Measurements from ENCODE around the gene FGF6.

Gene FGF6

DNA sequence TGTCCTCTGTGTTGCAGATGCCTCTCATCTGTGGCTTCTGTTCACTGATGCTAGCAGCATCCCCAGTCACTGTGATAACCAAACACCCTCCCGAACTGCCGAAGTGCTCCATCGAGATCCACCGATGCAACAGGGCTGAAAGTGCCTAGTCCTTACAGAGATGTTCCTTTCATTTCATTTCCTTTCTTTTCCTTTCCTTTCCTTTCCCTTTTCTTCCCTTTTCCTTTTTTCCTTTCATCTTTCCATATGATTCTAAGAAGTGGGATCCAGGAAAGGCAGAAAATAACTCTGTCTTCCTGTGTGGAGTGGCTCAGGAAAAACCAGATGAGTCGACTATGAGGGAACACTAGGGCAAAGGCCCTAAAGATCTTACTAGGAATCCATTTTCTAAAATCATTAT is 26.7 kb downstream of the FGF6 start:
- Histone ChIP-seq H3K4me3 (ENCODE audit: low read length) (no peak overlapping the region), H3K9me3 (replicated peaks; ENCODE audit: insufficient read depth, low read length) (no peaks in the 10 kb centered on the region), H3K36me3 (replicated peaks; ENCODE audit: insufficient read depth, low read length) (no peaks in the 10 kb centered on the region), H3K27ac (ENCODE audit: low read length) (no peak overlapping the region), H3K9ac (ENCODE audit: low read length) (no peak overlapping the region), H3K9me2 (replicated peaks; ENCODE audit: insufficient read depth, low read length) (no peaks in the 10 kb centered on the region), H2AFZ (ENCODE audit: low read length) (no peak overlapping the region), H3K27me3 (replicated peaks; ENCODE audit: insufficient read depth, low read length) (0 out of 2 replicates have a peak, but pooled peaks cover 3% of the 10 kb centered on the region), H3F3A (ENCODE audit: insufficient read depth, low read length) (no peaks in the 10 kb centered on the region), H3K4me1 (ENCODE audit: low read length) (no peaks in the 10 kb centered on the region), H3K79me2 (ENCODE audit: low read length) (no peaks in the 10 kb centered on the region), H4K20me1 (ENCODE audit: insufficient read depth, low read length) (no peaks in the 10 kb centered on the region), H3K4me2 (ENCODE audit: low read depth, low read length) (no peak overlapping the region)
- no peak for DNase-seq
- no peak for TF ChIP-seq EZH2phosphoT487 (IDR thresholded peaks at IDR 0.05; ENCODE audit: low read length)
- TF ChIP-seq, protein P1, sequence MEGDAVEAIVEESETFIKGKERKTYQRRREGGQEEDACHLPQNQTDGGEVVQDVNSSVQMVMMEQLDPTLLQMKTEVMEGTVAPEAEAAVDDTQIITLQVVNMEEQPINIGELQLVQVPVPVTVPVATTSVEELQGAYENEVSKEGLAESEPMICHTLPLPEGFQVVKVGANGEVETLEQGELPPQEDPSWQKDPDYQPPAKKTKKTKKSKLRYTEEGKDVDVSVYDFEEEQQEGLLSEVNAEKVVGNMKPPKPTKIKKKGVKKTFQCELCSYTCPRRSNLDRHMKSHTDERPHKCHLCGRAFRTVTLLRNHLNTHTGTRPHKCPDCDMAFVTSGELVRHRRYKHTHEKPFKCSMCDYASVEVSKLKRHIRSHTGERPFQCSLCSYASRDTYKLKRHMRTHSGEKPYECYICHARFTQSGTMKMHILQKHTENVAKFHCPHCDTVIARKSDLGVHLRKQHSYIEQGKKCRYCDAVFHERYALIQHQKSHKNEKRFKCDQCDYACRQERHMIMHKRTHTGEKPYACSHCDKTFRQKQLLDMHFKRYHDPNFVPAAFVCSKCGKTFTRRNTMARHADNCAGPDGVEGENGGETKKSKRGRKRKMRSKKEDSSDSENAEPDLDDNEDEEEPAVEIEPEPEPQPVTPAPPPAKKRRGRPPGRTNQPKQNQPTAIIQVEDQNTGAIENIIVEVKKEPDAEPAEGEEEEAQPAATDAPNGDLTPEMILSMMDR (IDR thresholded peaks at IDR 0.05; ENCODE audit: low read length): no peak

DNA sequence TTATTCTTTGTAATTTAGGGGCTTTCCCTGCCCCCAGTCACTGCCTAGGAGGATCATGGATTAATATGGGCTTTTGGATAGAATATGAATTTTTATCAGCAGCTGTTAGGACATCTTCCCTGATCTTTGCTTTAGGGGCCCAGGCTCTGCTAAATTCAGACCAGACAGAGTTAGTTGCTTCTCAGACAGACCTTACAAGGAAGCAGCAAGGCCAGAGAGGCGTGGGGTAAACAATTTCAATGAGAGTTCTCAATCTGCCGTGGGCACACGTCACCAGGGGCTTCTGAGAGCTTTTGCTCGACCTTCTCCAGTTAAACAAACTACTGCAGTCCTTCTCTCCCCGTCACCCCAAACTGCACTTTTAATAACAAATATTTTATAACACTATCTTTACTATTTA is 27.7 kb downstream of the FGF6 start:
- TF ChIP-seq EZH2 (optimal IDR thresholded peaks at IDR 0.05; ENCODE audit: low read depth, low read length) (no peak), EZH2phosphoT487 (IDR thresholded peaks at IDR 0.05; ENCODE audit: low read length) (no peak)
- TF ChIP-seq, protein P1 (IDR thresholded peaks at IDR 0.05; ENCODE audit: low read length): no peak
- Histone ChIP-seq H4K20me1 (ENCODE audit: insufficient read depth, low read length) (no peaks in the 10 kb centered on the region), H3K27ac (ENCODE audit: low read length) (no peak overlapping the region), H2AFZ (ENCODE audit: low read length) (no peak overlapping the region), H3K9ac (ENCODE audit: low read length) (no peak overlapping the region), H3K79me2 (ENCODE audit: low read length) (no peaks in the 10 kb centered on the region), H3K9me3 (replicated peaks; ENCODE audit: insufficient read depth, low read length) (no peaks in the 10 kb centered on the region), H3K27me3 (replicated peaks; ENCODE audit: insufficient read depth, low read length) (0 out of 2 replicates have a peak, but pooled peaks cover 3% of the 10 kb centered on the region), H3F3A (ENCODE audit: insufficient read depth, low read length) (no peaks in the 10 kb centered on the region), H3K4me2 (ENCODE audit: low read depth, low read length) (no peak overlapping the region), H3K36me3 (replicated peaks; ENCODE audit: insufficient read depth, low read length) (no peaks in the 10 kb centered on the region), H3K9me2 (replicated peaks; ENCODE audit: insufficient read depth, low read length) (no peaks in the 10 kb centered on the region), H3K4me1 (ENCODE audit: low read length) (no peaks in the 10 kb centered on the region), H3K4me3 (ENCODE audit: low read length) (no peak overlapping the region)
- DNase-seq: no peak

DNA sequence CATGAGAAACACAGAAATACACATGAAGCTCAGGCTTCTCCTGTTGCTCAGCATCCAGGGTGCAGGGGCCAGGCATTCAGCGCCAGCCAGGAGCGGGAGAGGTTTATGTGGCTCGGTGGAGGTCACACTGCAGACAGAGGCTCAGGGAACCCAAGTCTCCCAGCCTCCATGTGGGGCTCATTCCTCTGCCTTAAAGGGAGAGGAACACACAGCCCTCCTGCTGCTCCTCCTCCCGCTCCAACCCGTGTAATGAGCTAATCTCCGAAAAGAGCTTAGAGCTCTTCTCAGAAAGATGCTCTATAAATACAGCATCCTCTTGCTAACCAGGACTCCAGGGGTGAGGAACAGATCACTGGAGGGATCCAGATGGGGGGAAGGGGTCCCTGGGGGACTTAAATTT is 28.2 kb downstream of the FGF6 start:
- Histone ChIP-seq H3K36me3 (replicated peaks; ENCODE audit: insufficient read depth, low read length) (no peaks in the 10 kb centered on the region), H2AFZ (ENCODE audit: low read length) (no peak overlapping the region), H3K9me2 (replicated peaks; ENCODE audit: insufficient read depth, low read length) (no peaks in the 10 kb centered on the region), H3K4me2 (ENCODE audit: low read depth, low read length) (no peak overlapping the region), H3K27ac (ENCODE audit: low read length) (no peak overlapping the region), H3K9me3 (replicated peaks; ENCODE audit: insufficient read depth, low read length) (no peaks in the 10 kb centered on the region), H3K9ac (ENCODE audit: low read length) (no peak overlapping the region), H3K4me1 (ENCODE audit: low read length) (no peaks in the 10 kb centered on the region), H3K79me2 (ENCODE audit: low read length) (no peaks in the 10 kb centered on the region), H3K4me3 (ENCODE audit: low read length) (no peak overlapping the region), H3F3A (ENCODE audit: insufficient read depth, low read length) (no peaks in the 10 kb centered on the region), H4K20me1 (ENCODE audit: insufficient read depth, low read length) (no peaks in the 10 kb centered on the region), H3K27me3 (replicated peaks; ENCODE audit: insufficient read depth, low read length) (0 out of 2 replicates have a peak, but pooled peaks cover 3% of the 10 kb centered on the region)
- TF ChIP-seq EZH2 (optimal IDR thresholded peaks at IDR 0.05; ENCODE audit: low read depth, low read length) (no peak), EZH2phosphoT487 (IDR thresholded peaks at IDR 0.05; ENCODE audit: low read length) (no peak)
- TF ChIP-seq, protein P1 (IDR thresholded peaks at IDR 0.05; ENCODE audit: low read length): no peak
- no peak for DNase-seq

Data from MM.1S (cell line).